Measurements from ENCODE around the gene ABCF3. TPM values are rescaled to one million over a fixed set of nuclear protein-coding genes. Genes with fewer than 3 reads are reported as not detected.

ABCF3 gene, protein sequence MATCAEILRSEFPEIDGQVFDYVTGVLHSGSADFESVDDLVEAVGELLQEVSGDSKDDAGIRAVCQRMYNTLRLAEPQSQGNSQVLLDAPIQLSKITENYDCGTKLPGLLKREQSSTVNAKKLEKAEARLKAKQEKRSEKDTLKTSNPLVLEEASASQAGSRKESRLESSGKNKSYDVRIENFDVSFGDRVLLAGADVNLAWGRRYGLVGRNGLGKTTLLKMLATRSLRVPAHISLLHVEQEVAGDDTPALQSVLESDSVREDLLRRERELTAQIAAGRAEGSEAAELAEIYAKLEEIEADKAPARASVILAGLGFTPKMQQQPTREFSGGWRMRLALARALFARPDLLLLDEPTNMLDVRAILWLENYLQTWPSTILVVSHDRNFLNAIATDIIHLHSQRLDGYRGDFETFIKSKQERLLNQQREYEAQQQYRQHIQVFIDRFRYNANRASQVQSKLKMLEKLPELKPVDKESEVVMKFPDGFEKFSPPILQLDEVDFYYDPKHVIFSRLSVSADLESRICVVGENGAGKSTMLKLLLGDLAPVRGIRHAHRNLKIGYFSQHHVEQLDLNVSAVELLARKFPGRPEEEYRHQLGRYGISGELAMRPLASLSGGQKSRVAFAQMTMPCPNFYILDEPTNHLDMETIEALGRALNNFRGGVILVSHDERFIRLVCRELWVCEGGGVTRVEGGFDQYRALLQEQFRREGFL
- total RNA-seq: 42.1 and 49.6 TPM in 2 replicates

DNA sequence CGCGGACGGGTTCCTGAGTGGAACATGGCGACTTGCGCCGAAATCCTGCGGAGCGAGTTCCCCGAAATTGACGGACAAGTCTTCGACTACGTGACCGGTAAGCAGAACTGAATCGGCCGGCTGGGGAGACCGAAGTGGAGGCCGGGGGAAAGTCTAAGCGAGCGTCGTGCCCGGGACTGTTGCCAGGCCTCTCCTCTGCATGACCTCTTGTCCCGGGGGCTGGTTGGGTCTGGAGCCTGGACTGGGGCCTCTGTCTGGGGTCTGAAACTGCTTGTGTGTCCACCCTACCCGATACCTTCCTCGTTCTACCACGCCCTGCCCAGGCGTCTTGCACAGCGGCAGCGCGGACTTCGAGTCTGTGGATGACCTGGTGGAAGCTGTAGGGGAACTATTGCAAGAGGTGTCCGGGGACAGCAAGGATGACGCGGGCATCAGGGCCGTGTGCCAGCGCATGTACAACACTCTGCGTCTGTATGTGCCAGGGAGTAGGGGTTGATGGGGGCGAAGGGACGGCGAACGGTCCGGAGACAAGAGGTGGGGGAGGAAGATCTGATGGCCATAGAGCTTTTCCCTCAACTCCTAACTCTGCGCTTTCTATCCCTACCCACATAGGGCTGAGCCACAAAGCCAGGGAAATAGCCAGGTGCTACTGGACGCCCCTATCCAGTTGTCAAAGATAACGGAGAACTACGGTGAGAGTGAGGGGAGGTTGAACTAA lies at the start of gene ABCF3:
Gene ABCF3 (plus strand): TSS at position 16 of the 718 bp plus-strand sequence. CDS start 9 bp downstream, at position 25.

DNA sequence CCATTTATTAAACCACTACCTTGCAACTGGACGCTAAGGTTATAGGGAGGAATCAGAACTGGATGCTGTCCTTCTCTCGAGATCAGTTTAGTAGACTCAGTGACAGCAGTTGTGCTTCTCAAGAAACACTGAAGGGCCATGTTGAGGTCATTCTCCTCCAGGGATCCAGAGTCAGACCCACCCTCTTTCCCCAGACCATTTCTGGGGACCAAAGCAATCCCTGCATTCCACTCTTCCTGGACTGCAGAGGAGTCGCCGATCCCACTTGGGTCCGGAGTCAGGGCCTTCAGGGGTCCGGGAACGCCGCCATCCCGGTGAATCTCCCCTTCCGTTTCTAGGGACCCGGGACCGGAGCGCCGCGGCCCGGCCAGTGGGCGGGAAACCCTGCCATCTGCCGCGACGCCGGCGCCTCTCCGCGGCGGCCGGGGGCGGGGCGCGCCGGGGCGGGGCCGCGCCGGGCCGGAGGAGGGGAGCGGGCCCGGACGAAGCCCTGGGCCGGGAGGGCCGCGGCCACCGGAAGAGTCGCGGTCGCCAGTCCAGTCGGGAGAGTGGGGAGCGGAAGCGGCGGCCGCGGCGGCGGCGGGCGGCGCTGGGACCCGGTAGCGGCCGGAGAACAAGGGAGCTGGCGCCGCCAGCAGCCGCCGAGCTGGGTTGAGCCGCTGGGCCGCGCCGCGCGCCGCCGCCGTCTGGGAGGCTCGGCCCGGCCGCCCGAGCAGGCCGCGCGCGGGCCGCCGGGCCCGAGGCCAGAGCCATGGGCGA lies 30.9 kb upstream of the ABCF3 start, which contains the start of gene DVL3:
Gene DVL3 (plus strand): TSS at position 493 of the 759 bp plus-strand sequence. CDS start 259 bp downstream, at position 752.

DNA sequence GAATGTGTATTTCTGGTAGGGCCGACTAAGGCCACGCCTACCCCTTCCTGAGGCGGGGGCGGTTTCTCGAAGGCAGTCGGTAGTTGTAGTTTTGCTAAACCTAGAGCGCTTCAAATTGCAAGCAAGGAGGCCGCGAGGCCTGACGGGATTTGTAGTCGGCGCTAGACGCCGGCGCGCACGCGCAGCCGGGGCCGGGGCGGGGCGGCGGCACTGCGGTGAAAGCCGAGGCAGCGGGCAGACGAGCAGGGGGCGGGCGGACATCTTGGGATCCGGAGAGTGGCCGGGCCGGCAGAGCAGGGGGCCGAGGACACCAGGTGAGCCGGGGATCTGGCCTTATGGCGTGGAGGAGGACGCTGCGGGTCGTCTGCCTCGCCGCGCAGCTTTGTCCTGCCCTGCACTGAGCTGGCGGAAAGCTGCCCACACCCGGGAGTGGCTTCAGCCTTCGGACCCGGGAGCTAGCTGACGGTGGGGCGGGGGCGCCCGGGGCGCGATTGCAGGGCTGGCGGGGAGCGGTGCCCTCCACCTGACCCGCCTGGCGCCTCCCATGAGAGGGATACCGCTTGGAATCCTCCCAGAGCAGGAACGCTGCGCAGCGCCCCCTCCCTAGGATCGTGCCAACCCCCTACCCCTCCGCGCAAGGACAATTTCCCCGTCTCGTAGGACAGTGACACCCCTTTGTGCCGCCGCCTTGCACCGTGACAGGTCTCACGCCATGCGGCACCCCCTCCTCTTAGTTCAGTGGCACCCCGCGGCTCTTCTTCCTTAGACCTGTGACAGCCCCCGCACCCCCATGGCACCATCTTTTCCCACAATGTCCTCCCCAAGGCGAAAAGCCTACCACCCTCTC lies 11.1 kb upstream of the ABCF3 start, which contains the start of gene AP2M1:
Gene AP2M1 (plus strand): TSS at position 210 of the 847 bp plus-strand sequence. CDS start 2,139 bp downstream, outside the sequence.

DNA sequence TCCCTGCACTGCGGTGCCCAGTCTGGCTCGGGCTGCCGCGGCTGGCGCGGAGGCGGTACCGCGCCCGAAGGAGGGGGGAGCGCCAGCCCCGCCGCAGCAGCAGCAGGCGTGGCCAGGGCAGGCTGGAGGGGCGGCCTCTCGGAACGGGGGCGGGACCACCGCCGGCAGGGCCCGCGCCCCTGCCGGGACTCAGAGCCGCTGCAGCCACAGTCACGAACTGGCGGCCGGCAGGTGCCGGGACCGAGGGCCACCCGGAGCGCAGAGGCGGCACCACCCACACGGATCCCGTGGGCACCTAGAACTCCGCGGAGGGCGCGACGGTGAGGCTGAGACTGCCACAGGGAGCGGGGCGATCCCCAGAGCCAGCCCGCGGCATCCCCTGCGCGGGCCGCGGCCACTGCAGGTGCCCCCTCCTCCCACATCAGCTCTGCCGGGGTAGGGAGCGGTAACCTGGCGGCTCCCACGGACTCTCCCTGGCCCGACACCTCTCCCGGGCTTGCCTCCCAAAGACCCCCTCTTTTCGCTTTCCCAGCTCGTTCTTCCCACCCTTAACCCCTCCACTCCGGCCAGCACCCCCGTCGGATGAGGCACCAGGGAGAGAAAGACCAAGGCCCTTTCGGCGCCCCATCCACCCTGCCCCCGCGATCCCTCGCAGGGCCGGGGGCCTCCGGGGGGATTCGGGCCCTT lies 43.5 kb downstream of the ABCF3 start, which contains the start of gene VWA5B2:
Gene VWA5B2 (plus strand): TSS at position 192 of the 687 bp plus-strand sequence. CDS start 944 bp downstream, outside the sequence.

Other genes with a start within 250 kb of the ABCF3 start
- 33.3 and 33.7 TPM in 2 replicates for gene ABCC5, start 168.3 kb upstream of the ABCF3 start, total RNA-seq
- gene HTR3D, start 154.5 kb upstream of the ABCF3 start, total RNA-seq: not detected in 2 replicates
- gene HTR3C, start 133.2 kb upstream of the ABCF3 start, total RNA-seq: not detected in 2 replicates
- gene HTR3E, start 89.1 kb upstream of the ABCF3 start, total RNA-seq: not detected in 2 replicates
- gene EIF2B5, start 50.8 kb upstream of the ABCF3 start, total RNA-seq: 25.2 and 29.4 TPM in 2 replicates
- 41.6 and 63.3 TPM in 2 replicates for gene DVL3, start 30.8 kb upstream of the ABCF3 start, total RNA-seq
- gene AP2M1, start 11.3 kb upstream of the ABCF3 start, total RNA-seq: 561 and 564 TPM in 2 replicates
- not detected in 2 replicates for gene VWA5B2, start 43.4 kb downstream of the ABCF3 start, total RNA-seq
- 41.1 and 49.0 TPM in 2 replicates for gene ALG3, start 62.8 kb downstream of the ABCF3 start, total RNA-seq
- gene EEF1AKMT4, start 63.5 kb downstream of the ABCF3 start, total RNA-seq: 2.4 and 4.2 TPM in 2 replicates
- gene CAMK2N2, start 75.4 kb downstream of the ABCF3 start, total RNA-seq: 0.37 TPM in 1 of 2 replicates, not detected in the other
- not detected in 2 replicates for gene ECE2, start 89.8 kb downstream of the ABCF3 start, total RNA-seq
- gene PSMD2, start 113.0 kb downstream of the ABCF3 start, total RNA-seq: 557 and 1,040 TPM in 2 replicates
- 258 and 495 TPM in 2 replicates for gene EIF4G1, start 128.4 kb downstream of the ABCF3 start, total RNA-seq
- 21.4 and 38.7 TPM in 2 replicates for gene FAM131A, start 151.4 kb downstream of the ABCF3 start, total RNA-seq
- 2.4 and 2.8 TPM in 2 replicates for gene CLCN2, start 175.4 kb downstream of the ABCF3 start, total RNA-seq
- 86.7 and 121 TPM in 2 replicates for gene POLR2H, start 175.5 kb downstream of the ABCF3 start, total RNA-seq
- not detected in 2 replicates for gene THPO, start 192.0 kb downstream of the ABCF3 start, total RNA-seq
- gene CHRD, start 193.9 kb downstream of the ABCF3 start, total RNA-seq: 0.55 and 0.59 TPM in 2 replicates